Activated naive CD8-positive, alpha-beta T cell treated with anti-CD3 and anti-CD28 coated beads, Interleukin-2, amount 50 U/mL, for 24 hours (primary cell): ENCODE data around the gene COL8A1.

Source experiments
- ATAC-seq: fragments of 150-1000 bp; cut with Tn5 transposase; one replicate; pipeline ENCODE4 v1.10.0; 2021
- DNase-seq: peaks from one replicate; pipeline ENCODE4 v3.0.0; 2021
- H3K27ac Mint-ChIP-seq: one replicate; pipeline ENCODE4 v1.8.0; 2021; ENCODE audit warnings: mild to moderate bottlenecking, mixed read lengths
- H3K27me3 Mint-ChIP-seq: one replicate; pipeline ENCODE4 v1.8.0; 2021; ENCODE audit warnings: mixed read lengths
- H3K36me3 Mint-ChIP-seq: one replicate; pipeline ENCODE4 v1.8.0; 2021; ENCODE audit warnings: low read depth, mixed read lengths
- H3K4me1 Mint-ChIP-seq: one replicate; pipeline ENCODE4 v1.8.0; 2021; ENCODE audit warnings: mixed read lengths
- H3K4me3 Mint-ChIP-seq: one replicate; pipeline ENCODE4 v1.8.0; 2021; ENCODE audit warnings: mild to moderate bottlenecking, moderate library complexity, mixed read lengths
- H3K9me3 Mint-ChIP-seq: one replicate; pipeline ENCODE4 v1.8.0; 2021; ENCODE audit warnings: mixed read lengths

The COL8A1 gene

GRCh38 chr3:99647081-99647480 is 8.7 kb downstream of the COL8A1 start:
- H3K4me3 Mint-ChIP-seq: no peak overlapping the region
- no peaks in the 10 kb centered on the region for H3K9me3 Mint-ChIP-seq
- no peaks in the 10 kb centered on the region for H3K4me1 Mint-ChIP-seq
- no peaks in the 10 kb centered on the region for H3K36me3 Mint-ChIP-seq
- H3K27ac Mint-ChIP-seq: no peak overlapping the region
- ATAC-seq (no peak), DNase-seq (no peak)
- H3K27me3 Mint-ChIP-seq: peaks cover 10% of the 10 kb centered on the region

GRCh38 chr3:99648101-99648500 is 9.7 kb downstream of the COL8A1 start:
- no peak for ATAC-seq
- H3K27me3 Mint-ChIP-seq: peaks cover 4% of the 10 kb centered on the region

GRCh38 chr3:99648516-99648915 is 10.1 kb downstream of the COL8A1 start:
- DNase-seq: no peak
- no peaks in the 10 kb centered on the region for H3K4me1 Mint-ChIP-seq
- H3K27ac Mint-ChIP-seq: no peak overlapping the region
- no peaks in the 10 kb centered on the region for H3K9me3 Mint-ChIP-seq
- no peaks in the 10 kb centered on the region for H3K36me3 Mint-ChIP-seq
- peaks cover 4% of the 10 kb centered on the region for H3K27me3 Mint-ChIP-seq
- no peak overlapping the region for H3K4me3 Mint-ChIP-seq
- ATAC-seq: no peak

More at GRCh38 chr3:99648101-99648500, 9.7 kb downstream of the COL8A1 start:
- DNase-seq: no peak
- Mint-ChIP-seq H3K4me1 (no peaks in the 10 kb centered on the region), H3K4me3 (no peak overlapping the region), H3K36me3 (no peaks in the 10 kb centered on the region), H3K27ac (no peak overlapping the region), H3K9me3 (no peaks in the 10 kb centered on the region)

- Mint-ChIP-seq H3K4me1 (no peaks in the 10 kb centered on the region), H3K27me3 (no peaks in the 10 kb centered on the region), H3K9me3 (no peaks in the 10 kb centered on the region), H3K27ac (no peak overlapping the region), H3K4me3 (no peak overlapping the region), H3K36me3 (no peaks in the 10 kb centered on the region)
- ATAC-seq: no peak
- DNase-seq: no peak
Observed at GRCh38 chr3:99651531-99651930, 13.1 kb downstream of the COL8A1 start.

GRCh38 chr3:99656624-99657023 is 18.2 kb downstream of the COL8A1 start:
- no peak for DNase-seq
- H3K4me3 Mint-ChIP-seq: no peak overlapping the region
- no peak for ATAC-seq
- H3K9me3 Mint-ChIP-seq: no peaks in the 10 kb centered on the region
- H3K36me3 Mint-ChIP-seq: no peaks in the 10 kb centered on the region
- no peaks in the 10 kb centered on the region for H3K4me1 Mint-ChIP-seq
- no peaks in the 10 kb centered on the region for H3K27me3 Mint-ChIP-seq
- H3K27ac Mint-ChIP-seq: no peak overlapping the region

- H3K9me3 Mint-ChIP-seq: no peaks in the 10 kb centered on the region
- DNase-seq: no peak
- H3K36me3 Mint-ChIP-seq: no peaks in the 10 kb centered on the region
- H3K4me3 Mint-ChIP-seq: no peak overlapping the region
- H3K27me3 Mint-ChIP-seq: no peaks in the 10 kb centered on the region
- ATAC-seq: no peak
- no peak overlapping the region for H3K27ac Mint-ChIP-seq
- H3K4me1 Mint-ChIP-seq: no peaks in the 10 kb centered on the region
Observed at GRCh38 chr3:99658274-99658673, 19.9 kb downstream of the COL8A1 start.

- DNase-seq (no peak), ATAC-seq (peak; percentile 86)
- Mint-ChIP-seq H3K4me3 (no peak overlapping the region), H3K4me1 (no peaks in the 10 kb centered on the region), H3K36me3 (no peaks in the 10 kb centered on the region), H3K9me3 (no peaks in the 10 kb centered on the region), H3K27me3 (no peaks in the 10 kb centered on the region), H3K27ac (no peak overlapping the region)
Observed at GRCh38 chr3:99659032-99659431, 20.6 kb downstream of the COL8A1 start.

DNA sequence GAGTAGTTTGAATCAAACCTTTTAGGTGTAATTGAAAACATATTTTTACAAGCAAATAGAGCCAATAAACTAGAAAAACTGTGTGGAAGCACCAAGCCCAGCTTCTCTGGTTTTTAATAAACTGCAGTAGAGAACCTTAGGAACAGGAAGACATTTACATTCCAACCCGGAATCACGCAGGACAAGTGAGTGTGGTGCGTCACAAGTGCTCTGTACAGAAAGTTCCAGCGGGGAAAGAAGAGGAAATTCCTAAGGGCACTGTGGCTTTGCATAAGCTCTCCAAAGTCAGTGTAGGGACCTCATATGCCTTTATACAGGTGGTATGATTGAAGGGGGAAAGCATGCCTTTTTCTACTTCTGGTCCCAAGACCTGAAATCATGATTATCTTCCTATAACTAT is 21.6 kb downstream of the COL8A1 start:
- Mint-ChIP-seq H3K27ac (no peak overlapping the region), H3K9me3 (no peaks in the 10 kb centered on the region), H3K27me3 (peaks cover 1% of the 10 kb centered on the region), H3K4me3 (no peak overlapping the region), H3K36me3 (no peaks in the 10 kb centered on the region), H3K4me1 (no peaks in the 10 kb centered on the region)
- ATAC-seq: no peak
- DNase-seq: no peak

- Mint-ChIP-seq H3K27me3 (peaks cover 2% of the 10 kb centered on the region), H3K4me3 (no peak overlapping the region), H3K4me1 (no peaks in the 10 kb centered on the region), H3K36me3 (no peaks in the 10 kb centered on the region), H3K9me3 (no peaks in the 10 kb centered on the region), H3K27ac (no peak overlapping the region)
- no peak for DNase-seq
- no peak for ATAC-seq
Observed at GRCh38 chr3:99662838-99663570, 24.6 kb downstream of the COL8A1 start.

DNA sequence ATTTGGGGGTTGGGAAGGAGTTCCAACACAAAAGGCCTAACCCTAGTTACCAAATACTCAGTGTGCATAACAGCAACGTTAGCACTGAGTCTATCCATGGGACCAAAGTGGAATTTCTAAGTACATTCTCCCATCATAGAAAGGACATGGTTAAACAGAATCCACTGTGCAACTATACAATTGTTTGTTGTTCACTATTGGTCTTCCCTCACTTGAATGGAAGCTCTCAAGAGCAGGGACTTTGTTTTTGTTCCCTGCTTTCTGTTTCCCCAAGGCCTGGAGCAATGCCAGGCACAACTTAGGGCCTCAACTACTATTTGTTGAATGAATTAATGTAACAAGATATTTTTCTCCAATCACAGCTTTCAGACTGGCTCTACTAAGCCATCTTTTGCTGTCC is 25.6 kb downstream of the COL8A1 start:
- Mint-ChIP-seq H3K27ac (no peak overlapping the region), H3K27me3 (peaks cover 2% of the 10 kb centered on the region), H3K4me1 (no peaks in the 10 kb centered on the region), H3K36me3 (no peaks in the 10 kb centered on the region), H3K4me3 (no peak overlapping the region), H3K9me3 (no peaks in the 10 kb centered on the region)
- ATAC-seq (no peak), DNase-seq (no peak)

GRCh38 chr3:99665017-99665416 is 26.6 kb downstream of the COL8A1 start:
- Mint-ChIP-seq H3K36me3 (no peaks in the 10 kb centered on the region), H3K4me1 (no peaks in the 10 kb centered on the region), H3K9me3 (no peaks in the 10 kb centered on the region), H3K27me3 (peaks cover 2% of the 10 kb centered on the region), H3K4me3 (no peak overlapping the region), H3K27ac (no peak overlapping the region)
- no peak for ATAC-seq
- DNase-seq: no peak

GRCh38 chr3:99666201-99666600 is 27.8 kb downstream of the COL8A1 start:
- Mint-ChIP-seq H3K4me1 (no peaks in the 10 kb centered on the region), H3K27ac (no peak overlapping the region), H3K27me3 (peaks cover 2% of the 10 kb centered on the region), H3K36me3 (no peaks in the 10 kb centered on the region), H3K4me3 (no peak overlapping the region), H3K9me3 (no peaks in the 10 kb centered on the region)
- ATAC-seq (no peak), DNase-seq (no peak)

GRCh38 chr3:99668044-99668443 is 29.6 kb downstream of the COL8A1 start:
- Mint-ChIP-seq H3K9me3 (no peaks in the 10 kb centered on the region), H3K4me3 (no peak overlapping the region), H3K27ac (no peak overlapping the region), H3K4me1 (no peaks in the 10 kb centered on the region), H3K36me3 (no peaks in the 10 kb centered on the region), H3K27me3 (peaks cover 2% of the 10 kb centered on the region)
- DNase-seq: no peak
- ATAC-seq: no peak

GRCh38 chr3:99669879-99670555 is 31.6 kb downstream of the COL8A1 start:
- H3K9me3 Mint-ChIP-seq: no peaks in the 10 kb centered on the region
- no peaks in the 10 kb centered on the region for H3K27me3 Mint-ChIP-seq
- no peaks in the 10 kb centered on the region for H3K4me1 Mint-ChIP-seq
- ATAC-seq (no peak), DNase-seq (no peak)
- no peak overlapping the region for H3K27ac Mint-ChIP-seq
- H3K4me3 Mint-ChIP-seq: no peak overlapping the region
- H3K36me3 Mint-ChIP-seq: no peaks in the 10 kb centered on the region

- peaks cover 3% of the 10 kb centered on the region for H3K27me3 Mint-ChIP-seq
- no peaks in the 10 kb centered on the region for H3K4me1 Mint-ChIP-seq
- no peak overlapping the region for H3K27ac Mint-ChIP-seq
- ATAC-seq: no peak
- H3K9me3 Mint-ChIP-seq: no peaks in the 10 kb centered on the region
- H3K36me3 Mint-ChIP-seq: no peaks in the 10 kb centered on the region
- H3K4me3 Mint-ChIP-seq: no peak overlapping the region
- DNase-seq: no peak
Observed at GRCh38 chr3:99670556-99670950, 32.2 kb downstream of the COL8A1 start.
